Prostate gland (tissue), 2 donors: ENCODE data around the gene CBFA2T2.

Experiments used
- CTCF ChIP-seq, 4 experiments: fragments of 200-600 bp in 2 of 4; fragments of 450-650 bp in 2 of 4; sonication (generic) in 2 of 4; IDR thresholded peaks; 1 replicate in 3 of 4; 2 replicates in 1 of 4; pipeline ENCODE4 v1.5.1; 2016 to 2019; ENCODE audit warnings: antibody characterized with exemption in 4 of 4, mild to moderate bottlenecking in 2 of 4, moderate library complexity in 2 of 4
- POLR2A ChIP-seq: fragments of 450-650 bp; IDR thresholded peaks from one replicate; pipeline ENCODE4 v1.6.1; 2016; ENCODE audit warnings: antibody characterized with exemption, mild to moderate bottlenecking
- POLR2AphosphoS5 ChIP-seq: sonication (generic); formaldehyde crosslinking; IDR thresholded peaks from one replicate; pipeline ENCODE4 v1.6.1; 2017; ENCODE audit warnings: antibody characterized with exemption

- TF ChIP-seq POLR2A (no peak), CTCF (IDR thresholded peaks at IDR 0.05) (no peak), POLR2AphosphoS5 (no peak)
Measured at GRCh38 chr20:33566781-33567603, 77.1 kb downstream of the CBFA2T2 start.
